GM19395 (cell line): ENCODE measurements around the gene CLEC4E.
"Not testable (repeated sequence)": the region's sequence is repeated elsewhere in the genome, so short reads cannot be mapped to it uniquely, and the experiment has no call there.

Experiments
- ATAC-seq: cut with Tn5 transposase; IDR thresholded peaks from one replicate; pipeline ENCODE4 v1.9.1; 2021; ENCODE audit warnings: mild to moderate bottlenecking, moderate library complexity; ENCODE audit not compliant: unreplicated experiment

Gene CLEC4E

GRCh38 chr12:8541562-8541961 is 857 bp upstream of the CLEC4E start:
- ATAC-seq = no peak

GRCh38 chr12:8537820-8538219 is 2.9 kb downstream of the CLEC4E start:
- ATAC-seq = not testable (repeated sequence)

- ATAC-seq = no peak
Observed at GRCh38 chr12:8532045-8532444, 8.7 kb downstream of the CLEC4E start.

GRCh38 chr12:8527250-8528130 is 13.2 kb downstream of the CLEC4E start:
- ATAC-seq = no peak

GRCh38 chr12:8519171-8519570 is 21.5 kb downstream of the CLEC4E start:
- no peak for ATAC-seq

GRCh38 chr12:8517971-8518370 is 22.7 kb downstream of the CLEC4E start:
- ATAC-seq = no peak

- ATAC-seq = no peak
Observed at GRCh38 chr12:8513256-8513655, 27.4 kb downstream of the CLEC4E start, which contains the start of gene CLEC4D. Gene CLEC4D (plus strand): TSS chr12:8513503. CDS start chr12:8513733, 230 bp downstream.

GRCh38 chr12:8508910-8509841 is 31.5 kb downstream of the CLEC4E start:
- ATAC-seq = no peak

- ATAC-seq = no peak
Observed at GRCh38 chr12:8508223-8508622, 32.5 kb downstream of the CLEC4E start.

- ATAC-seq = no peak
Observed at GRCh38 chr12:8507596-8507995, 33.1 kb downstream of the CLEC4E start.

GRCh38 chr12:8504351-8504750 is 36.4 kb downstream of the CLEC4E start:
- ATAC-seq = no peak

- ATAC-seq = no peak
Observed at GRCh38 chr12:8501720-8502119, 39.0 kb downstream of the CLEC4E start.

GRCh38 chr12:8499616-8500015 is 41.1 kb downstream of the CLEC4E start:
- no peak for ATAC-seq

- not testable (repeated sequence) for ATAC-seq
Observed at GRCh38 chr12:8496074-8496473, 44.6 kb downstream of the CLEC4E start.

GRCh38 chr12:8495671-8496070 is 45.0 kb downstream of the CLEC4E start:
- not testable (repeated sequence) for ATAC-seq

GRCh38 chr12:8493084-8493483 is 47.6 kb downstream of the CLEC4E start:
- peak; percentile 99 for ATAC-seq

- ATAC-seq = no peak
Observed at GRCh38 chr12:8491646-8492530, 48.8 kb downstream of the CLEC4E start.
